CD4-positive, alpha-beta T cell treated with Interleukin-6 for 4 hours (primary cell): ENCODE measurements around the gene TTC39B.

Experiments used
- DNase-seq: peaks from one replicate; pipeline ENCODE4 v3.0.0-alpha.2; 2020; ENCODE audit warnings: mixed read lengths

The TTC39B gene

GRCh38 chr9:15300218-15300617, 6.8 kb downstream of the TTC39B start:
- no peak for DNase-seq

DNA sequence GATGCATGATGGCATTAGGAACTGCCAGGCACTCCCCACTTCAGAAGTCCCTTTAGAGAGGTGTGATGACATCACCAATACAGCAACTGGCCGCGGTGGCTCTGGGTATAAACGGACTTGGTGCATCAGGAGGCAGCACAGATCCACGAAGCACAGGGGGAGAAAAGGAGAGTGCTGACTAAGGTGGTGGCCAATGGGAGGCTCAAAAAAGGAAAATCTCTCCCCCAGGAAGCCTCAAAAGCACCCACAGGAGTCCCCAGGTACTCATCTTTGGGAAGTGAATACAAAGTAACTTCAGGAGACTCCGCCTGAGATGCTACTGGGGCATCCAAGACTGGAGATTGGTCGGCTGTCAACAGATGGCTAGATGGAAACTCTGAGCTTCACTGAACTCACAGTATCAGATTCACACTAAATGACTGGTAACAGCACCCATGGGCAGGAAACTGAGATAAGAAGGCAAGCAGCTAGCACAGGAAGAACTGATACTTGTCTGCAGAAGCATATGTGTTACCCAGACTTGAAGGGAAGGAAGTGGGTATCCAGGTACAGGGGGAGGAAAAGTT, 7.6 kb downstream of the TTC39B start:
- DNase-seq: peak; percentile 65

- no peak for DNase-seq
These were observed 8.7 kb downstream of the TTC39B start for GRCh38 chr9:15298362-15298761.

DNA sequence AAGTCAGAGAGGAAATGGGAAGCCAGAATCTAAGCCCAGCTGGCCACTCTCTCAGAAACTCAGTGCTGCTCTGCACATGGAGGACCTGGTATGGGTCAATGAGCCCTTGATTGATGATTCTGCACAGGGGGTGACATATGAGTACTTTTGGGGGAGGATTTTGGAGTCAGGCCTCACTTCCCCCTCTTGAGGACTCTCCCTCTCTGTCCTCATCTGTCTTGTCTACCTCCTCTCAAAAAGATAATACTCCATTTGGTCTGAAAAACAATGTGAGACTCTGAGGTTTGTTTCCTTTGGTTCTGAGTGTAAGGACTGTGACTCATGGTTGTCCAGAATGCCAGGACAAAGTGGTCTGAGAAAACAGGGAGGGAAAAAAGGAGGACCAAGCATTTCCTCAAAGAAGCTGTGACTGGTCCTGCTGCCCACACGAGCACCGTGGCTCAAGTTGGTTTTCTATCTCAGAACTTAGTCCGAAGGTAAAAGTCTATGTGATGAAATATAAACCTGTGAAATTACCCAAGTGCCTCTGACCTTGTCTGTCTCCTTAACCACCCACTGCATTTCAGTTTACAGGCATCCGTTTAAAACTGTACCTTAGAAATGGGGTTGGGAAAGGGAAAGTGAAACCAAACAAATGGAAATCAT, 11.1 kb downstream of the TTC39B start:
- DNase-seq: peak; percentile 15

- no peak for DNase-seq
These were observed 12.4 kb downstream of the TTC39B start for GRCh38 chr9:15294604-15295003.

GRCh38 chr9:15293804-15294316, 13.2 kb downstream of the TTC39B start:
- peak; percentile 32 for DNase-seq

DNA sequence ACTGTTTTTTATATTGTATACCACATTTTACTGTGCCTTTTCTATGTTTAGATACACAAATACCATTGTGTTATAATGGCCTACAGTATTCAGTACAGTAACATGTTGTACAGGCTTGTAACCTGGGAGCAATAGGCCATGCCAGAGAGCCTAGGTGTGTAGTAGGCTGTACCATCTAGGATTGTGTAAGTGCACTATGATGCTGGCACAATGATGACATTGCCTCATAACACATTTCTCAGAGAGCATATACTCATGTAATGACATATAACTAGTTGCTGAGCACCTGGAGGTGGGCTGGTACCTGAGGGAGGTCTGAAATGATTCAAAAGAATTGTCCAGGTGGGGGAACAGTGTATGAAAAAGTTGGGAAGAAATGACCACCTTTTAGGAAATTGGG, 13.9 kb downstream of the TTC39B start:
- DNase-seq: no peak

DNA sequence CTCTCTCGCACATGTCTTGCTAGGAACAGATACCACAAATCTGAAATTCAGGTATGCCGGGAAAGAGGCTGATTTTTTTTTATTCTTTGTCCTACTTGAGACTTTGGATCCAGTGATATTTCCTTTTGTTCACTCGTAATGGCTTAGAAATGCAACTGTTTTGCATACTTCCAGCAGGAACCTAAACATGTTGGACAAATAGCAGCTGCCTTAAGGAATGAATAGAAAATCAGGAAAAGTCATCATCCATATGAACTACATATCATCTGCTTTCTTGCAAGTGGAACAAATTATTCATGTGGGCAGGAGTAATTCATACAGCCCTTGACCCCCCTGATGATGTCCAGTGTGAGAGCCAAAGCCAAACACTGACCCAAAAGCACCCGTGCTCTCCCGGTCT, 17.4 kb downstream of the TTC39B start:
- no peak for DNase-seq

- DNase-seq: no peak
These were observed 19.7 kb downstream of the TTC39B start for GRCh38 chr9:15287309-15287708.

- DNase-seq: no peak
These were observed 20.7 kb downstream of the TTC39B start for GRCh38 chr9:15286161-15286821.

- DNase-seq: no peak
These were observed 24.3 kb downstream of the TTC39B start for GRCh38 chr9:15282567-15283285.

- no peak for DNase-seq
These were observed 26.4 kb downstream of the TTC39B start for GRCh38 chr9:15280647-15281046.

DNA sequence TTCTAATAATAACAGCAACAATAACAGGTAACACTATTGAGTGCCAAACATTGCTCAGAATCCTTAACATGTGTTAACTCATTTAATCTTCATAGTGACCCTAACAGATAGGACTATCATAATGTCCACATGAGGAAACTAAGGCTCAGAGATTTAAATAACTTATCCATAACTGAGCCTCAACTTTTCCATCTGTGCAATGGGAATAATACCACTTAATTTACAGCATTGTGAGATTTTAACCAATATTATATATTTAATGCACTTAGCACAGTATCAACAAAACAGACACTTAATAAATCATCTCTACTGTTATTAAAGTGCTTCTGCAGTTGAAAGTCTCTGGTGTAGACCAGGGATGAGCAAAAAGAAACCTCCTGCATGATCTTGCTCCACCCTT, 28.2 kb downstream of the TTC39B start:
- no peak for DNase-seq

- no peak for DNase-seq
These were observed 28.8 kb downstream of the TTC39B start for GRCh38 chr9:15278091-15278687.

- no peak for DNase-seq
These were observed 29.5 kb downstream of the TTC39B start for GRCh38 chr9:15277400-15278090.

DNA sequence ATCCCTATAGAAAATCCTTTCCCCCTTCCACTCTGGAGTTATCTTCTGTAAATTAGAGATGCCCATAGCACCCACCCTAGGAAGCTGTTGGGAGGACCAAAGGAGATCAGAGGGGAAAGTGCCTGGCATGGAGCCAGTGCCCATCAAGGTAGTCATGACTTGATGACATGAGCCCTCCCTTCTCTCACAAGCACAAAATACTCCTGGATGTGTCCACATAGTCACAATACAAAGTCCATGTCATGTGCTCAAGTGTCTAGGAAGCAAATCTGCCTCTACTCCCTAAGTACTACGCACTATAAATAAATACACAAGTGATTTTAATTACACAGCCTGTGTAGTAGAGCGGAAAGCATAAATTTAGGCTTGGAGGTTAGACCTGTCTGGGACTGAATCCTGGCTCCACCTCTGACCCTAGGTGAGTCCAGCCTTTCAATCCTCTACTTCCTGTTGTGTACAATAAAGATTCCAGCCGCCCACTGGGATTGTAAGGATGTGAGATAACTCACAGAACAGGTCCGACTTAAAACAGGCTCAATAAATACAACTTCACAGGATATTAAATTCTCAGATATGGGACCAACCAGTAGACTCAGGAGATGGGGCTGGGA, 30.6 kb downstream of the TTC39B start:
- DNase-seq: no peak

DNA sequence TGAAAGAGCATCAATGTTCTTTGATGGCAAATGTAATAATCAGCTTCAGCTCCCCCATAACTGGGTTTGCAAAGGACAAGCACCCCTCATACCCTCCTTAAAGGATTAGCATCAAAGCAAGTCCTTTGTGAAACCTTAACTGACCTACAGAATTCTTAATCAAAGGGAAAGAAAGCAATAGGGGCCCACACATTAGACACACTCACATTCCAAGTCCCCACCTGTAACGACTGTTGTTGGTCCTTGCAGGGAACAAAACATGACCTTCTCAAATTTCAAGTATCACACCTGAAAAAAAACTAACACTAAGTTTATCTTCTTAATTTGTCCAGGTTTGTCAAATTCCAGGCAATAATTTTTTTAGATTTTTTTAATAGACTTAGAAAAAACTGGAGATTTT, 32.6 kb downstream of the TTC39B start:
- no peak for DNase-seq

DNA sequence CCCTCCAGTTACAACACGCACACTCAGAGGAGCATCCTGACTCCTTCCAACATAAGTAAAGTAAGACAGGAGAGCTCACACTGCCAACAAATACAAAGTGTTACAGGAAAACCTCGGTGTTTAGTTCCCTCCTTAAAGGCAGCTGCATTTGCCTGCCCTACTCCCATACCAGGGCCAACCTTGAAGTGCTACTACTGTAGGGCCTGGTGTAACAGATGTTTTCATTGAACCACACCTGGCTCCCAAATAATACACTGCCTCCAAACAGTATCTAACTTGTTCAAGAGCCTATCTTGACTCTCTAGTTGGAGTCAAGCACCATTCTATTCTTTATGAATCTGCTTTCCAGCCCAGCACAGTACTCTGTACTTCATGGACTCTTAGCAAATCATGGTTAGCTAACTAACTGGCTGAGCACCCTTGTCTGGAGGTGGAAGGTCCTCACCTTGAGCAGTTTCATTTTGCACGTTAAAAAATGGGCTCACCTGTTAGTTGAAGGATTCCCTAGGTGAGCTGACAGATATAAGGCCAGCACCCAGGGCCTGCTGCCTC, 34.6 kb downstream of the TTC39B start:
- DNase-seq: no peak

GRCh38 chr9:15271403-15271802, 35.6 kb downstream of the TTC39B start:
- DNase-seq: peak; percentile 33

DNA sequence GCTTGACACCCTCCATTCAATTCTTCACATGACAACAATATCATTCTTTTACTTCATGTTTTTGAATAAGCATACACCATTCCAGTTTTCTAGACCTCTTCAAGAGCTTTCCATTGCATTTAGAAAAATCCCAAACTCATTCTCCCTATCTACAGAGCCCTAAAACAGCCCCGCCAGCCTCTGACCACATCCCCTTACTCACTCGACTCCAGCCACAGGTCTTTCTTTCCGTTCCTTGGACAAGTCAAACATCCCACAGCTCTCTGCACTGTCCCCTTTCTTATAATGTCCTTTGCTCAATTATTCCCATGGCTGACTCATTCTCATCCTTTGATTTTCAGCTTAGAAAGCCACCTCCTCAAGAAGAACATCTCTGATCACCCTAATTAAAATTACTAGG, 38.2 kb downstream of the TTC39B start:
- DNase-seq: no peak

GRCh38 chr9:15268317-15268716, 38.7 kb downstream of the TTC39B start:
- no peak for DNase-seq

DNA sequence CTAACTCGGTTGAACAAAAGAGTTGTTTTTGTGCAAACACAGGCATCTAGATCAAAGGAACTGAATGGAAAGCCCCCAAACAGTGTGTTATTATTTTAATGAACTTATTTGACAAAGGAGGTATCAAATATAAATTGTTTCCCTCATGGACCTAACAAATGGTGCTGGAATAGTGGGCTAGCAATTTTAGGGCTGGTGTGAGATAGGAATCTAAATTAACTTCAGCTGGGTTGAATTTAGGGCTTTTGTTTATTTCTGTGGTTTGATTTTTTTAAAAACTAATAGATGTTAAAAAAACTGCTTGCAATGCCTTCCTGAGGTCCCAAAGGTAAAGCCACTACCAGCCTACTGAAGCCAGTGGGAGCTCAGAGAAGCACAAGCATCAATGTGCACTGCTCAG, 42.1 kb downstream of the TTC39B start:
- no peak for DNase-seq
